AG09309 (cell line): Measurements from ENCODE around the gene NFIB.

ENCODE experiments used
- DNase-seq: peaks from one replicate; pipeline ENCODE4 v3.0.0-alpha.2; 2010; ENCODE audit warnings: low read depth
- H3K4me3 ChIP-seq: 2 replicates; pipeline ENCODE4 v1.5.1; 2011; ENCODE audit warnings: mild to moderate bottlenecking, low read depth, low read length, moderate library complexity; ENCODE audit not compliant: control insufficient read depth
- CTCF ChIP-seq: IDR thresholded peaks from 2 replicates; pipeline ENCODE4 v1.5.1; 2011; ENCODE audit warnings: mild to moderate bottlenecking, low read depth, low read length, inconsistent platforms; ENCODE audit not compliant: insufficient read depth, control insufficient read depth; ENCODE audit errors: missing control alignments

NFIB gene

GRCh38 chr9:14066831-14067230 lies 247.1 kb downstream of the NFIB start:
- H3K4me3 ChIP-seq = no peak overlapping the region
- DNase-seq = no peak
- no peak for TF ChIP-seq CTCF

- TF ChIP-seq CTCF = no peak
Measured at GRCh38 chr9:14066032-14066431, 247.9 kb downstream of the NFIB start.

GRCh38 chr9:14064940-14065339 lies 249.0 kb downstream of the NFIB start:
- TF ChIP-seq CTCF = no peak
- H3K4me3 ChIP-seq = no peak overlapping the region
- no peak for DNase-seq

More at GRCh38 chr9:14066032-14066431, 247.9 kb downstream of the NFIB start:
- no peak overlapping the region for H3K4me3 ChIP-seq
- no peak for DNase-seq

GRCh38 chr9:14063756-14064155 lies 250.2 kb downstream of the NFIB start:
- DNase-seq = no peak
- TF ChIP-seq CTCF = no peak
- no peak overlapping the region for H3K4me3 ChIP-seq

- H3K4me3 ChIP-seq = no peak overlapping the region
- TF ChIP-seq CTCF = no peak
- DNase-seq = no peak
Measured at GRCh38 chr9:14062586-14063221, 251.2 kb downstream of the NFIB start.

GRCh38 chr9:14061936-14062585 lies 251.9 kb downstream of the NFIB start:
- H3K4me3 ChIP-seq = no peak overlapping the region
- DNase-seq = no peak
- TF ChIP-seq CTCF = no peak
